NCI-H1436 treated with DMSO at 0.1 percent for 48 hours (cell line): ENCODE measurements around the gene NECTIN3.

ENCODE experiments used
- DNase-seq: peaks from one replicate; lab custom pipeline; 2025; lab: John Stamatoyannopoulos, UW

Gene NECTIN3

DNA sequence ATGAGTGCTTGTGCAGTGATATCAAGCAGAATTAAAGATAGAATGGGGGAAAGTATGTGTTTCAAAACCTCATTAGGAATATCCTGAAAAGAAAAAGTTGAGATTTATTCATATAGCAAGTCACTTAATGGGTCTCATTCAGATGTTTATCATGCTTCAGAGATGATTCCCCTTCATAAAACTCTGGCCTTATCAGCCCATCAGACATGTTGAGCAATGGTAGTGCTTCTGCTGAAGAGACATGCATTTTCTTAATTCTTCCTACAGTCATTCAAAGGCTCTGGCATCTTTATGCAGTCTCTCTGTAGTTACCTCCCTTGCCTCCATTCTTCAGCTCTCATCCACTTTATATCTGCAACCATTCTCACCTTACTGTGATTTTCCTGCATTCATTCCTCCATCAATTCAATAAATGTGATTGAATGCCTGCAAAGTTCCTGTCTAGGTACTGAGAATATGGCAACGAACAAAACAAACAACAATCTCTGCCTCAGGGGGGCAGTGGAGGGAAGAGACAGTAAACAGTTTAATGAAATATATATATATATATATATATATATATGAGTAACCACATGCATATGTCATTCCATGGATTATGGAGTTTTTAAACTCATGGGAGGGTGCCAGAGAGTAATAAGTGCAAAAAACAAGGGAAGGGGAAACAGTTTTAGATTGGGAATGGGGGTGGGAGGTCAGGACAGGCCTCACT, 138.5 kb downstream of the NECTIN3 start:
- no peak for DNase-seq

DNA sequence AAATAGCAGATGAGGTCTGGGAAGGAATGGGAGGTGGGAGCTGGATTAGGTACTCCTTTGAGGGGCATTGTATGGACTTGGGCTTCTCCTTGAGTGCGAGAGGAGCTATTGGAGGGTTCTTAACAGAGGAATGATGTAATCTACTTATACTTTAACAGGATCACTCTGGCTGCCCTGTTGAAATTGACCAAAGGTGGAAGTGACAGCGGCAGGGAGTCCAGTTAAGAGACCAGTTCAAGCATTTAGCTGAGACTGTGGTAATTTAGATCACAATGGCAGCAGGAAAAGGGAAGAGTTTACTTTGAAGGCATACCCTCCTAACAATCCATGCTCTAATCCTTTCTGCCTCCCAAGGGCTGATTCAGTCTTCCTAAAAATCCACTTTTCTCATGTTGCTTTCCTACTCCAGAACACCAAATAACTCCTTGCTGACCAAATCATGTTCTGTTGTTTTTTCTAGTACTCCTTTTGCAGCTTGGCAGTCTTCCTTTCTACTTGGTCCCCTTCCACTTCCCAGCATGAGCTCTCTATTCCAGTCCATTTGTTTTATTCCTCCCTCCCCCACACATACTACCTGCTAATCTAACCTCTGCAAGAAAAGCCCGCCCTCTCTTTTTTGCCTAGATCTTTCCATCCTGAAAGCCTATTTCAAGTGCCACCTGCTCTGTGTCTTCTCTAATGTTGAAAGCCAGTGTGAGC, 139.4 kb downstream of the NECTIN3 start:
- DNase-seq: no peak

DNA sequence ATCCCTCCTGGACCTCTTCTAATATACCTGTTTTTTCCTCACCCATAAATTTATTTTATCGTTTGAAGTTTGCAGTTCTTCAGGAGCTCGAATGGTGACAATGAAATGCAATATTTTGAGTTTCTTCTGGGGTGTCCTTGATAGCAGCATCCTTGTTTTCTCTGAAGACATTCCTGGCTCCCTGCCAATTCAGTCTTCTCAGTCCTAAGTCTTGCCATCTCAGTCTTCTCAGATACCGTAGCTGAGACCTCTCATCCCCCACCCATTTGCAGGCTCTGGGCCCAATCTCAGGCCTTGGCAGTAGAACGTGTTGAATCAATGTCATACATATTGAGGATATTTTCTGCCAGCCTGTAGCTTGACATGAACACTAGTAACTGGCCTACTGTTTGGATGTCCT, 140.9 kb downstream of the NECTIN3 start:
- no peak for DNase-seq

DNA sequence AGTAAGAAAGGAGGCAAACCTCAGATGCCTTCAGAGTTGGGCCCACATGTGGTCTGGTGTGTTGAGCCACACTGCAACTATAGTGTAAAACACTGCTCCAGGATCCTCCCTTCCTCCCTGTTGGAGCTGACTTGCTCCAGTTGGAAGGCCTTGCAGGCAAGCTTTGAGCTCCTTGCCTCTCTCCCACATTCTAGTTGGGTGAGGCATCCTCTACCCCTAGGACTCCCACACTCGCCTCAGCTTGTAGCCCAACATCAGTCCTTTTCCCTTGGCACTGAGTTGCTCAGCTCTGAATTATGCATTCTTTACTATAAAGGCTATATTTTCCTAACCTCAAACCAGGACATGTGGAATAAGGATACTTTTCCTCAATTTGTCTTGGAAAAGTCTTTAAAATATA, 143.9 kb downstream of the NECTIN3 start:
- no peak for DNase-seq

DNA sequence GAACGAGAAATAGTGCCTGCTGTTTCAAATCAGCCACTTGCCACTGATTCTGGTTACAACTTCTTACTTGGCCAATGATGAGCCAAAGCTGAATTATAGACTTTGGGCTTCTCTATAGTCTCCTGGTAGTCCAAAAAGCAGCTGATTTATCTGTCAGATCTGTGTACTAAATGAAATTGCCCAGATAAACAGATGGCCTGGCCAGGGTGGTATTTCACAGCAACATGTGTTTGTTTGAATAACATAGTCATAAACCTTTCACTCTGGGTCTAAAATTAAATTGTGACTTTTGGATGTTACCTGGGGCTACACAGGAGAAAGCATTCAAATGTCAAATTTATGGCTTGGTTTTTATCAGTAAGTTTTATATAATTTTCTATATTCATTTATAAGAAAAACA, 147.0 kb downstream of the NECTIN3 start:
- DNase-seq: no peak

DNA sequence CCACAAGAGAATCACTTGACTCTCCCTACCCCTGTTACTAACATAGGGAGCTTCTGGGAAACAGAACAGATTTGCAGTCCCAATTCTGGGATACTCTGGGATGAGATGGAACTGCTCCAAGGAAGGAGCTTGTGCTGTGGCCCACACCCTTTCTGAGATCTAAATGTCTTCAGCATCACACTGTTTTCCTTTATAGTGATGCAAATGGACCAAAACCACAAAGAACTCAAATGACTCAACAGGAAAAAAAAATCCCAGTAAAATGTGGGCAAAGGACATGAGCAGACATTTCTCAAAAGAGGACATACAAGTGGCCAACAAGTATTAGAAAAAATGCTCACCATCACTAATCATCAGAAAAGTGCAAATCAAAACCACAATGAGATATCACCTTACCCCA, 155.6 kb downstream of the NECTIN3 start:
- no peak for DNase-seq

DNA sequence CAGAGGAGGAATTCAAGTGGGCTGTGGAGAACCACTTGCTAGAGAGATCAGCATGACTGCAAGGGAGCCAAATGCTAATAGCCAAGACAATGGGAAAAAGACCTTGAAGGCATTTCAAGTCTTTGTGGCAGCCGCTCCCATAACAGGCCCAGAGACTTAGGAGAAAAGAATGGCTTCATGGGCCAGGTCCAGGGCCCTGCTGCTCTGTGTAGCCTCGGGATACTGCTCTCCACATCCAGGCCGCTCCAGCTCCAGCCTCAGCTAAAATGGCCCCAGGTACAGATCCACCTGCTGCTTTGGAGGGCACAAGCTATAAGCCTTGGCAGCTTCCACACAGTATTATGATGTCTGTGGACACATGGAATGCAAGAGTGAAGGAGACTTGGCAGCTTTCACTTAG, 157.7 kb downstream of the NECTIN3 start:
- DNase-seq: no peak

DNA sequence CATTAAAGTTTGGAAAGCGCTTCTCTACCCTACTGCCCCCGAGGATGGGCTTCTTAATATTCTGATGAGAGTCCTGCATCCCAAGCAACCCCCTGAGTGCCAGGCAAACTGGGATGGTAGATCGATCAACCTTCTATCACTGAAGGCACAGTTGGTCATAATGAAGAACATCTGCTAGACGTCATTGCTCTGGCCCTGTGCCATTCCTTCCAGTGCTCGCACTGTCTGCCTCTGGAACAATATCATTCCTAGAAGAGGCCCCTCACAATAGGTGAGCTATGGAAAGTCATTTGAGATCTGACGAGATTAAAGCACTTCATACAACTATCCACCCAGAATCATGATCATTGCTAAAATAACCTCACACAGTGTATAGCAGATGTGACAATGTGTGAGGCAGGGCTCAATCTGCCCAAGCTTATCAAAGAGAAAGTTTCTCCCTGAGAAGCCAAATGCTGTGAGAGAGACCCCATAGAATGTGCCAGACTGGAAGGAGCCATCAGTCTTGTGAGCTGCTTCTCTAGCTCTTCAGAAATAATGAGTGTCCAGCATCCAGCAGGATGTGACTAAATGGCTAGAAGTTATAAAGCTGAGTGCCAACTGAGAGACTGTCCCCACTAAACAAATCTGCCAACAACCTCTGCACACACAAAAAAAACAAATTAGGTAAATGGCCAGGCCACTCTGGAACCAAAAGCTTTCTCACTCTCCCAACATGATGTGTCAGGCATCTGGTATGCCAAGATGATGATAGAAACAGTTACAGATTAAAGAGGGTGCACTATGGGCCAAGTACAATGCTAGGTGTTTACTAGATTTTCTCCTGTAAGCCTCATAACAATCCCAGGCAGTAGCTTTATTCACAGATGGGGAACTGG, 165.5 kb downstream of the NECTIN3 start:
- no peak for DNase-seq

DNA sequence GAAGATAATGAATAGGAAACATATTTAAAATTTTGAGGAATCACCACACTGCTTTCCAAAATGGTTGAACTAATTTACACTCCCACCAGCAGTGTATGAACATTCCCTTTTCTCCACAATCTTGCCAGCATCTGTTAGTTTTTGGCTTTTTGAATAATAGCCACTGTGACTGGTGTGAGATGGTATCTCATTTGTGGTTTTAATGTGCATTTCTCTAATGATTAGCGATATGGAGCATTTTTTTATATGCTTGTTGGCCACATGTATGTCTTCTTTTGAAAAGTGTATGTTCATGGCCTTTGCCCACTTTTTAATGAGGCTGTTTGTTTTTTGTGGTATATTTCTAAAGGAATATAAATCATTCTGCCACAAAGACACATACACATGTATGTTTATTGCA, 166.3 kb downstream of the NECTIN3 start:
- no peak for DNase-seq

DNA sequence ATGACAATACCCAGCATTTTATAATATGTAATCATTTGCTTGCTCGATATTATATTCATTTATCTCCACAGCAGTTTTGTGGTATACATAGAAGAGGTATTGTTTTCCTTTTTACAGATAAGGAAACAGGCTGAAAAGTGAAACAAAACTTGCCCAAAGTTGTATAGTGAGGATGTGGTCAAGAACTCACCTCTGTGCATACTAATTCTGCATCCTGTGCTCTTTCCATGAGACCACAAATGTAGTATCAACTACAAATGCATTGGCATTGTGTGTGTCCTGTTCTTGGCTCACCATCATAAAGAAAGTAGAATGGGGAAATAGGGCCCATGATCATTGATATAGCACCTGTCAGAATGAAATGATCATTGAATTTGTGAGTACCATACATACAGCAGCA, 167.3 kb downstream of the NECTIN3 start:
- no peak for DNase-seq

DNA sequence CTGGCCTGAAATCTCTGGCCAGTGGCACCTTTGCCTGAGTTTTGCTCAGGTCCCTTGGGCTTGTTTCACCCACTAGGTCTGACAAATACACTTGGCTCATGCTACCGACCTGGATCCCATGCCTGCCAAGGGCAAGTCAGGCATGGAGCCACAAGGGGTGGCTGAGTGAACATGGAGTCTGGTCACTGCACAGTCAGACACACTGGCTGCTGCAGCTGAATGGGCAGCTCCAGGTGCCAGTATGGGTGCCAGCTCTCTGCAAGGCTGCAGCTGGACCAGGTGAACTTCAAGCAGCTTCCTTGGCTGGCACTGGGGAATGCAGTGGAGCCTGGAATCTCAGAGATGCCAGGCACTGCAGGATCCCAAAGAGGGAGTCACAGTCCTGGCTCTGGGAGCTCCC, 170.3 kb downstream of the NECTIN3 start:
- DNase-seq: no peak
